HG03442 (cell line): ENCODE data around the gene BET1.

Experiments
- ATAC-seq: cut with Tn5 transposase; IDR thresholded peaks from one replicate; pipeline ENCODE4 v1.9.1; 2021; ENCODE audit warnings: mild to moderate bottlenecking, moderate library complexity; ENCODE audit not compliant: unreplicated experiment

The BET1 gene

GRCh38 chr7:93960986-93961385 lies 43.2 kb downstream of the BET1 start:
- ATAC-seq = no peak

GRCh38 chr7:93958651-93959050 lies 45.5 kb downstream of the BET1 start:
- ATAC-seq = no peak

GRCh38 chr7:93958216-93958615 lies 45.9 kb downstream of the BET1 start:
- ATAC-seq = no peak

GRCh38 chr7:93957767-93958166 lies 46.4 kb downstream of the BET1 start:
- ATAC-seq = peak; percentile 40

- ATAC-seq = peak; percentile 94
Measured at GRCh38 chr7:93955304-93955703, 48.9 kb downstream of the BET1 start.

GRCh38 chr7:93949423-93949822 lies 54.7 kb downstream of the BET1 start:
- ATAC-seq = no peak

- ATAC-seq = no peak
Measured at GRCh38 chr7:93948873-93949272, 55.3 kb downstream of the BET1 start.

GRCh38 chr7:93948106-93948505 lies 56.0 kb downstream of the BET1 start:
- ATAC-seq = no peak

GRCh38 chr7:93945756-93946535 lies 58.2 kb downstream of the BET1 start:
- ATAC-seq = no peak

GRCh38 chr7:93945083-93945482 lies 59.1 kb downstream of the BET1 start:
- no peak for ATAC-seq

GRCh38 chr7:93944673-93945072 lies 59.5 kb downstream of the BET1 start:
- no peak for ATAC-seq

GRCh38 chr7:93943816-93944540 lies 60.2 kb downstream of the BET1 start:
- ATAC-seq = peak; percentile 85
